Brain microvascular endothelial cell (primary cell): ENCODE data around the gene CDC42.

Source experiments
- DNase-seq: peaks from one replicate; pipeline ENCODE4 v3.0.0-alpha.2; 2020
- H3K27ac ChIP-seq: fragments of 250-450 bp; sonication (Bioruptor Pico); 2 replicates; pipeline ENCODE4 v1.5.1; 2020; ENCODE audit warnings: mild to moderate bottlenecking, moderate library complexity
- H3K27me3 ChIP-seq: fragments of 250-450 bp; sonication (Bioruptor Pico); replicated peaks from 2 replicates; pipeline ENCODE4 v1.5.1; 2020; ENCODE audit warnings: mild to moderate bottlenecking
- H3K36me3 ChIP-seq: fragments of 250-450 bp; sonication (Bioruptor Pico); replicated peaks from 2 replicates; pipeline ENCODE4 v1.5.1; 2020; ENCODE audit warnings: mild to moderate bottlenecking
- H3K4me3 ChIP-seq: 2 replicates; pipeline ENCODE4 v1.5.1; 2011; ENCODE audit warnings: low read depth, mild to moderate bottlenecking, control low read depth, low read length, moderate library complexity
- in situ Hi-C: cut with HindIII; loops from 2 replicates; pipeline ENCODE4 v1.10.0; 2017; ENCODE audit warnings: low sequenced_read_pairs, low pct_ligation_motif_present
- TF ChIP-seq, protein P1 (sequence below): IDR thresholded peaks from 2 replicates; pipeline ENCODE4 v1.5.1; 2011; ENCODE audit warnings: low read depth, mild to moderate bottlenecking, moderate library complexity, low read length, control low read depth, inconsistent platforms; ENCODE audit errors: missing control alignments

The CDC42 gene

GRCh38 chr1:22123901-22124404 lies 71.4 kb downstream of the CDC42 start:
- Histone ChIP-seq H3K27ac (no peak overlapping the region), H3K27me3 (no peaks in the 10 kb centered on the region), H3K36me3 (no peaks in the 10 kb centered on the region), H3K4me3 (no peak overlapping the region)
- DNase-seq: no peak
- in situ Hi-C loops: no loop called here
- TF ChIP-seq, protein P1, sequence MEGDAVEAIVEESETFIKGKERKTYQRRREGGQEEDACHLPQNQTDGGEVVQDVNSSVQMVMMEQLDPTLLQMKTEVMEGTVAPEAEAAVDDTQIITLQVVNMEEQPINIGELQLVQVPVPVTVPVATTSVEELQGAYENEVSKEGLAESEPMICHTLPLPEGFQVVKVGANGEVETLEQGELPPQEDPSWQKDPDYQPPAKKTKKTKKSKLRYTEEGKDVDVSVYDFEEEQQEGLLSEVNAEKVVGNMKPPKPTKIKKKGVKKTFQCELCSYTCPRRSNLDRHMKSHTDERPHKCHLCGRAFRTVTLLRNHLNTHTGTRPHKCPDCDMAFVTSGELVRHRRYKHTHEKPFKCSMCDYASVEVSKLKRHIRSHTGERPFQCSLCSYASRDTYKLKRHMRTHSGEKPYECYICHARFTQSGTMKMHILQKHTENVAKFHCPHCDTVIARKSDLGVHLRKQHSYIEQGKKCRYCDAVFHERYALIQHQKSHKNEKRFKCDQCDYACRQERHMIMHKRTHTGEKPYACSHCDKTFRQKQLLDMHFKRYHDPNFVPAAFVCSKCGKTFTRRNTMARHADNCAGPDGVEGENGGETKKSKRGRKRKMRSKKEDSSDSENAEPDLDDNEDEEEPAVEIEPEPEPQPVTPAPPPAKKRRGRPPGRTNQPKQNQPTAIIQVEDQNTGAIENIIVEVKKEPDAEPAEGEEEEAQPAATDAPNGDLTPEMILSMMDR: no peak

DNA sequence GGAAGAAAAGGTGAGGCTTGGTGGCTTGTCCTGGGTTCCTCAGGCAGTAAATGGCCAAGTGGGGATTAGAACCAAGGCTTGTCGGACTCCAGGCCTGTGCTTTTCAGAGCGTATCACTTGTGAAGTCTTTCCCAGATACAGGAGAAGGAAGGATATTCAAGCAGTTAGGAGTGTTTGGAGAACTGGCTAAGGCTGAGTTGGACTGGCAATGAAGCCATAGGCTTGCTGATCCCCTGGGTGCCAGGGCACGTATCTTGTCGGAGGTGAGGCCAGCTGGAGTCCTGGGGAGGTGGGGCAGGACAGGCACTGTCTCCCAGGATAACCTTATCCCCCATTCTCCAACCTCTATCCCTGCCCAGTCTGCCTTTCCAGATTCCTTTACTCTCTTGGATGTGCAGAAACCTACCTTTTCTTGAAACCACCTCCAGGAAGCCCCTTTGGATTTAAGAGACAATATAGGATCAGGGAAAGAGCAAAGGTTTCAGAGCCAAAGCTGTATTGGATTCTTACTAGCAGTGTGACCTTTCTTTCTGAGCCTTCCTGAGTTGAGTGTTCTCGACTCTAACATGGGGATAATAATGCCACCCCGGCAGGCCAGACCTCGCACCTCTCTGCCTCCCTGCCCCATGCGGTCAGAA lies 72.2 kb downstream of the CDC42 start:
- TF ChIP-seq, protein P1: no peak
- Histone ChIP-seq H3K27ac (no peak overlapping the region), H3K36me3 (no peaks in the 10 kb centered on the region), H3K27me3 (no peaks in the 10 kb centered on the region), H3K4me3 (no peak overlapping the region)
- no peak for DNase-seq
- in situ Hi-C loops: no loop called here

DNA sequence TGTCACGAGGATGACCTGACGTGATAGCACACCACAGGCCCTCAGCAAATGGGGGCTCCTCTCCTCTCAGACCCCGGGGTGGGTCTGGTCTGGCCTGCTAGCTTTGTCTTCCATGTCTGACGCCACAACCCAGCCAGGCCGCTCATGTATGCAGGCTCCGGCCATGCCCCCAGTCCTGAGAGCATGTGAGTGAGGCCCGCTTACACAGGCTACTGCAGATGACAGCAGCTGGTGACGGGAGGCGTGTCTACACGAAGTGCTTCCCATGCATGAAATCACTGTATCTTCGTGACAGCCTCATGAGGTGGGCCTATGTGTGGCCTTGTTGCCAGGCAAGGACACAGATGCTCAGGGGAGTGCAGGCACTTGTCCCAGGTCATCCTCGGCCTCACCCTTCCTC lies 74.0 kb downstream of the CDC42 start:
- TF ChIP-seq, protein P1: no peak
- Histone ChIP-seq H3K27ac (no peak overlapping the region), H3K36me3 (no peaks in the 10 kb centered on the region), H3K27me3 (no peaks in the 10 kb centered on the region), H3K4me3 (no peak overlapping the region)
- in situ Hi-C loops: no loop called here
- no peak for DNase-seq

- TF ChIP-seq, protein P1: no peak
Observed at GRCh38 chr1:22127248-22127647, 74.7 kb downstream of the CDC42 start.

GRCh38 chr1:22127731-22128130 lies 75.2 kb downstream of the CDC42 start:
- Histone ChIP-seq H3K27ac (no peak overlapping the region), H3K36me3 (no peaks in the 10 kb centered on the region), H3K4me3 (no peak overlapping the region), H3K27me3 (no peaks in the 10 kb centered on the region)
- TF ChIP-seq, protein P1: no peak
- in situ Hi-C loops: no loop called here
- DNase-seq: no peak

More at GRCh38 chr1:22127248-22127647, 74.7 kb downstream of the CDC42 start:
- Histone ChIP-seq H3K27ac (no peak overlapping the region), H3K27me3 (no peaks in the 10 kb centered on the region), H3K36me3 (no peaks in the 10 kb centered on the region), H3K4me3 (no peak overlapping the region)
- DNase-seq: no peak
- in situ Hi-C loops: no loop called here

DNA sequence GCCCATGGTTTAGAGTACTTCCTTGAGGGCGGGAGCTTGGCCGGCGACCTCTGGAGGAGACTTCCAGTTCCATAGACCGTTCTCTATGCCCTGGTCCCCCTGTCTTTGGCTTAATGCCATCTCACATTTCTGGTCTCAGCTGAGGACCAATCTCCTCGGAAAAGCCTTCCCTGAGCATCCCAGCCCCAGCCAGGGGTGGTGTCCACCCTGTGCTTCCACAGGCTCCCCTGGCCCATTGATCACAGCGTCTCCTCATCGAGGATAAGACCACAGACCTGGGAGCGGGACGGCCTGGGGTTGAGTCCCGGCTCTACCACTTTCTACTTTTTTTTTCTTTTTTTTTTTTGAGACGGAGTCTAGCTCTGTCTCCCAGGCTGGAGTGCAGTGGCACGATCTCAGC lies 75.9 kb downstream of the CDC42 start:
- no peak overlapping the region for H3K27ac ChIP-seq
- DNase-seq: no peak
- in situ Hi-C loops: no loop called here
- no peak overlapping the region for H3K4me3 ChIP-seq
- H3K36me3 ChIP-seq: no peaks in the 10 kb centered on the region
- no peaks in the 10 kb centered on the region for H3K27me3 ChIP-seq
- TF ChIP-seq, protein P1: no peak
